ENCODE results near the gene OBSL1.

GRCh38 chr2:219548990-219549389 lies 22.3 kb downstream of the OBSL1 start:
- TF ChIP-seq CTCF (conservative IDR thresholded peaks at IDR 0.05; ENCODE audit: low read depth, low read length): no peak
- no peak for TF ChIP-seq RAD21 (IDR thresholded peaks at IDR 0.05; ENCODE audit: low read length)
- no peak for TF ChIP-seq MXI1 (IDR thresholded peaks at IDR 0.05; ENCODE audit: borderline replicate concordance, low read depth, low read length)
- no peak for TF ChIP-seq FOS (IDR thresholded peaks at IDR 0.05; ENCODE audit: low read depth, low read length)
- no peak for TF ChIP-seq NFE2L2 (IDR thresholded peaks at IDR 0.05; ENCODE audit: low read depth, low read length)
- TF ChIP-seq POLR2A (IDR thresholded peaks at IDR 0.05; ENCODE audit: low read depth, low read length): no peak
